ENCODE results near the gene MAP2K2.

- TF ChIP-seq REST (IDR thresholded peaks at IDR 0.05; ENCODE audit: insufficient read depth in 1 of 2, low read depth in 2 of 2, low read length in 2 of 2) (no peak), POLR2AphosphoS5 (IDR thresholded peaks at IDR 0.05; ENCODE audit: low read depth, low read length) (no peak), SIN3A (IDR thresholded peaks at IDR 0.05; ENCODE audit: borderline replicate concordance, insufficient read depth, low read length) (no peak)
Observed at GRCh38 chr19:4084547-4084877, 39.4 kb downstream of the MAP2K2 start.
